GM19035 (cell line): Measurements from ENCODE around the gene GPRC5C.

Source experiments
- ATAC-seq: cut with Tn5 transposase; IDR thresholded peaks from one replicate; pipeline ENCODE4 v1.9.1; 2021; ENCODE audit not compliant: unreplicated experiment

Gene GPRC5C, protein sequence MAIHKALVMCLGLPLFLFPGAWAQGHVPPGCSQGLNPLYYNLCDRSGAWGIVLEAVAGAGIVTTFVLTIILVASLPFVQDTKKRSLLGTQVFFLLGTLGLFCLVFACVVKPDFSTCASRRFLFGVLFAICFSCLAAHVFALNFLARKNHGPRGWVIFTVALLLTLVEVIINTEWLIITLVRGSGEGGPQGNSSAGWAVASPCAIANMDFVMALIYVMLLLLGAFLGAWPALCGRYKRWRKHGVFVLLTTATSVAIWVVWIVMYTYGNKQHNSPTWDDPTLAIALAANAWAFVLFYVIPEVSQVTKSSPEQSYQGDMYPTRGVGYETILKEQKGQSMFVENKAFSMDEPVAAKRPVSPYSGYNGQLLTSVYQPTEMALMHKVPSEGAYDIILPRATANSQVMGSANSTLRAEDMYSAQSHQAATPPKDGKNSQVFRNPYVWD

DNA sequence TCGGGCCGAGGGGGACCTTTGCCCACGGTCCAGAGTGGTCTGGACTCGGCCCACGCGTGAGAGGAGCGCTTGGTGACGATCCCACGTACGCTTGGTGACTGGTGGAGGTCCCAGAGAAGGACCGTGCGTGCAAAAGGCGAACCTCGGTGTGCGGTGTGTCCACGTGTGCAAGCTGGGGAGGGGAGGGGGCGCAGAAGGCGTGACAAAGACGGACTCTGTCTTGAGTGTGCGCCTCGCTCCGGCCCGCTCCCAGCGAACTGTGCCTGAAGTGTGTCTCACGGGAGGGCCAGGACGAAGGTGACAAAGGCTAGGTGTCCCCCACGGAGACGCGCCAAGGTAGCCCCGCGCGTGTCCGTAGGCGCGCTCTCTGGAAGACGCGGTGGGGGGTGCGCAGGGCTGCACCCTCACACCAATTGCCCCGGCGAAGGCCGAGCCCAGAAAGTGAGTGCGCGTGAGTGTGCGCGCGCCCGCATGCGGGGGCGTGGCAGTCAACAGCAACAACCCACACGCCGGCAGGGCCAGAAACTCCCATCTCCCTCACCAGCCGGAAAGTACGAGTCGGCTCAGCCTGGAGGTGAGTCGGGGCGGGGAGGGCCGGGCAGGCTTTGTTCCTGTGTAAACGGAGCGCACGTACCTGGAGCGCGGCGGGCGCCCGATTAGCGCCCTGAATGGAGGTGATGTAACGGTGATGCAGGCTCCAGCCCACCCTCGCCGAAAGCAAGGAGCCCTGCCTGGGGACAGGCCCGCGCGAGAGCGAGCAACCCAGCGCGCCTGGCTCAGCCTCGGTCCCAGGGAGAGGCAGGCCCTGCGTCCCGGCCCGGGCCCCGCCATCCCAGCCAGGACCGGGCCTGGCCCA, at the start of gene GPRC5C:
Gene GPRC5C, plus strand, starts transcription at position 521 of the 856 bp plus-strand sequence. CDS start 7,689 bp downstream, outside the sequence.
- no peak for ATAC-seq

DNA sequence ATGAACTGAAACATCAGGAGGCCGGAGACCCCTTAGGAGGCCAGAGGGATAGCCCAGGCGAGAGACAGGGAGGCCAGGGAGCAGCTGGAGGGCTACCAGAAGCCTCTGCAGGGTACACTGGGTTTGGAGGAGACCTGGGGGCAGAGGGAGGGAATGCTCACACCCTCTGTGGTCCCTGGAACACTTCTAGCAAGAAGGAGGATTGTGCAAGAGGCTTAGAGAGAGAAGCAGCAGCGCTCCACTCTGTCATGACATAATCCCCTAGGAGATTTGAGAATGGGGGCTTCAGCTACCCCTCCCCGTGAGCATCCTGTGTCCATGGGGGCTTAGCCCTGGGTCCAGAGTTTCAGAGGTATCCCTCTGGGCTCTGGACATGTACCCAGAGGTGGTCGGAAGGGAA, 48.7 kb upstream of the GPRC5C start:
- no peak for ATAC-seq

DNA sequence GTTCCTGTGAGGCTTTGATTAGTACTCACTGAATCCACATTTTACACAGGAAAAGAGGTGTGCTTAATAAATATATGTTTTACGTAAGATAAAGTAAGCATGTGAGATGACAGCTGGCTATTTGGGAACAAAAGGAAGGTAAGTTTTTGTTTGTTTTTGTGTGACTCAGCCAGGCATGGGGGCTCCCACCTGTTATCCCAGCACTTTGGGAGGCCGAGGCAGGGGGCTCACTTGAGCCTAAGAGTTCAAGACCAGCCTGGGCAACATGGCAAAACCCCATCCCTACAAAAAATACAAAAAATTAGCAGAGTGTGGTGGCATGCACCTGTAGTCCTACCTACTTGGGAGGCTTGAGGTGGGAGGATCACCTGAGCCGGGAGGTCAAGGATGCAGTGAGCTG, 46.7 kb upstream of the GPRC5C start:
- no peak for ATAC-seq

DNA sequence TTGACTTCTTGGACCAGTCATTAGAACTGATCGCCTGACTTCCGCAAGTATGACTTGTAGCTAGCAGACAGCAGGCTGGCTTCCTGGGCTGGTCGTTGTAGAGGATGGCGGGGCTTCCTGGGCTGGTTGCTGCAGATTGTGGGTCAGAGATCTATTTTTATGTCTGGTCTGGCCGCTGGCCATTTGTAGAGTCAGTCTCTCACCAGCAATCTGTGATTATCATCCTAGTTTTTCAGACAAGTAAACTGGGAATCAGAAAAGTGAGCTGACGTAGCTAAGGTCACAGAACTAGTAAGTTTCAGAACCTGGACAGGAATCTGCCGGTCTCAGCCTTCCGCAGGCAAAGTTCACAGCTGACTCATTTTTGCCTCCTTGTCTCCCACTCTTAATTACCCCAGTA, 45.5 kb upstream of the GPRC5C start:
- no peak for ATAC-seq

DNA sequence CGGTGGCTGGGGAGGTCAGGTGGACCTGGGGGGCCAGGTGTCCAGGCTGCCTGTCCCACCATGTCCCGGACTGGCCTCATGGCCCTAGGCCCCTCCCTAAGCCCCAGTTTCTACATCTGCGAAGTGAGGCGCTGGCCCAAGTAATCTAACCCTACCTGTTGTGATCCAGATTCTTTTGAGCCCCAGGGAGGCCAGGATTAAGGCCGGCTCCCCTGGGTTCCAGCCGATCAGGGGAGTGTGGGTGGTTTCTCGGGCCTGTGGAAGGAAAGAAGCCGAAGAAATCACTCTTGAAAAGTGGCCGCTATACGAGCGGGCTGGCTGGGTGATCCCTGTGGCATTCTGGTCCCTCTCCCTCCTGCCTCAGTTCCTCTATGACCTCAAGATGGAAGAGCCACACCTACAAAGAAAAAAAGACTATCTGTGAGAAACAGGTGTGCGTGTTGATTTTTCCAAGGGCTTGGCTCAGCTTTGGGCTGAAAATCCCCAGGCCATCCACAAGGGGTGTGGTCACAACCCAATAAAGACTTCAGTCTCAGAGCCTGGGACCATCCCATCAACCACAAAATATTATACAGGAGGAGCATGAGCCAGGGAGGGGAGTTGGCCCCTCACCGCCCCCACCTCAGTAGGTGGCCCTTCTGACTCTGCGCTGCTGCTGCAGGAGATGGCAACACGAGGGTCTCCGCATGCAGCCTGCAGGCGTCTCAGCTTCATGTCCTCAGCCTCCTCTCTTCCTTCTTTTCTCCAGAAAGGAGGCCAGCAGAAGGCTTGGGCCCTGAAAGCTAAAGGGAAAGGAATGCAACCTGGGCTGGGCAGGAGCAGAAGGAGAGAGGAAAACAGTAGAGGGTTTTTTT, 44.3 kb upstream of the GPRC5C start:
- ATAC-seq = no peak

DNA sequence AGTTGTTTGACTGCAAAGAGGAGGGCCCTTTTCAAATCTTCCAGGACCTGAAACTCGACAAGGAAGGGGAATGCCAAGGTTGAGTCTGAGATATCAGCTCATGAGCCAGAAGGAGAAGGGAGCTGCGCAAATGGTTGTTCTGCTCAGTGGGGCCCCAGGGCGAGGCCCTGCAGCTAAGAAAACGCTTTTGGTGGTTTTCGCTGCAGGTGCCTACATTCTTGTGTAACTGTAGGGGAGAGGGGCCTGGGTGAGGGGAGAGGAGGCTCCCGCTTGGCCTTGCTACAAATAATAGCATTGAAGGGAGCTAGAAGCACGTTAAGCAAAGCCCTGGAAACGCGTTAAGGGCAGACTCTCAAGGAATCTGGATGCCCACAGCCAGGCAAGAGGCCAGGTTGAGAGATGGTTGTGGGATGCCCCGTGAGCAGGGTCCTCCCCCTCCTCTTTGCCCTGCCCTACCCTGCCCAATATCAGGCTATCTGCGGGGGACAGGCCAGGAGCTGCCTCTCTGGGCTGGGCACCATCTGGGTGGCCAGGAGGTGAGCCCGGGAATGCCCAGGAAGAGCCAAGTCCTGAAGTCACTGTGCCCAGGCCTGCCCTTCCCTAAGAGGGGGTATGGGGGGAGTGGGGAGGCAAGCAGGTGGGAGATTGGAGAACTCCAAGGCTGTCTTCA, 42.7 kb upstream of the GPRC5C start:
- no peak for ATAC-seq

DNA sequence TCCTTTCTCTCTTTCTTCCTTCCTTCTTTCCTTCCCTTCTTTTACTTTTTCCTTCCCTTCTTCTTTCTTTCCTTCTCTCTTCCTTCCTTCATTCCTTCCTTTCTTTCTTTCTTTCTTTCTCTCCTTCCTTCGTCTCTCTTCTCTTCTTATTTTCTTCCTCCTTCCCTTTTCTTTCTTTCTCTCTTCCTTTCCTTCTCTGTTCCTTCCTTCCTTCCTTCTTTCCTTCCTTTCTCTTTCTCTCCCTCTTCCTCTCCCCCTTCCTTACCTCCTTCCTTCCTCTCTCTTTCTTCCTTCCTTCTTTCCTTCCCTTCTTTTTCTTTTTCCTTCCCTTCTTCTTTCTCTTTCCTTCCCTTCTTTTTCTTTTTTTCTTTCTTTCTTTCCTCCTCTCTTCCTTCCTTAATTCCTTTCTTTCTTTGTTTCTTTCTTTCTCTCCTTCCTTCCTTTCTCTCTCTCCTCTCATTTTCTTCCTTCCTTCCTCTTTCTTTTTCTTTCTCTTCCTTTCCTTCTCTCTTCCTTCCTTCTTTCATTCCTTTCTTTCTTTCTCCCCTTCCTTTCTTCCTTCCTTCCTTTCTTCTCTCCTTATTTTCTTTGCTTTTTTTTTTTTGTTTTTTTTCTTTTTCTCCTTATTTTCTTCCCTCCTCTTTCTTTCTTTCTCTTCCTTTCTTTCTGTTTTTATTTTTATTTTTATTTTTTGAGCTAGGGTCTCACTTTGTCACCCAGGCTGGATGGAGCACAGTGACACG, 41.8 kb upstream of the GPRC5C start:
- ATAC-seq = no peak

DNA sequence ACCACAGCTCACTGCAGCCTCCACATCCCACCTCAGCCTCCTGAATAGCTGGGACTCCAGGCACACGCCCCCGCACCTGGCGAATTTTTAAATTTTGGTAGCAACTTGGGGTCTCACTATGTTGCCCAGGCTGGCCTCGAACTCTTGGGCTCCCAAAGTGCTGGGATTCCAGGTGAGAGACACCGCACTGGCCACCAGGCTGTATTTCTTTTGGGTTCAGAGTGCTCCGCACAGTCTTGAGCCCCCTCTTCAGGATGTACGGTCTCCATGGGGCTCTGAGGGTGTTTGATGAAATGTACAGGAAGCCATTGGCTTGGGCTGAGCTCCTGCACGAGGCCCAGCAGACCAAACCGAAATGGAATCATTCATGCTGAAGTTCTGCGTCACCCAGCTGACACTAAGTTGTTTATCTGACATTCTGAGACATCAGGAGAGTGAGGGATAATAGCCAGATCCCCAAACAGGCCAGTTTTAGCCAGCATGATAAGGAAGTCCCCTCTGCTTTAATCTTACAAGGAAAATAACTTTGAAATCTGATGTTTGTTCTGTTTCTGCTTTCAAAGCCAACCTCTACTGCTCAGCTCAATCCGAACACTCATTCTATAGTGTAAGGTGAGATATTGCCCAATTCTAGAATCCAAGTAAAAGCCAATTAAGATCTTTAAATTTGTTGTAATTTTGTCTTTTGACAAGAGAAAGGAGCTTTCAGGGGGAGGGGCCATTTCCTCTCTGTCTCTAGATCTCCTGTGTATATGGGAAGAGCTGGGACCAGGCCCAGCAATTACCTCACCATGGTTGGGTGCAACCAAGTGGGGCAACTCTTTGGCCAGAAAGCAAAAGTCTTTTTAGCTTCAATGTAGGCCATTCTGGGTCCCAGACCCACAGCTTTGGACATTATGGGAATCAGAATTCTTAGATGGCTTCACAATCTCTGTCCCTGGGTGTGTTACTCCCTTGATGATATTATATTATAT, 40.9 kb upstream of the GPRC5C start:
- no peak for ATAC-seq

DNA sequence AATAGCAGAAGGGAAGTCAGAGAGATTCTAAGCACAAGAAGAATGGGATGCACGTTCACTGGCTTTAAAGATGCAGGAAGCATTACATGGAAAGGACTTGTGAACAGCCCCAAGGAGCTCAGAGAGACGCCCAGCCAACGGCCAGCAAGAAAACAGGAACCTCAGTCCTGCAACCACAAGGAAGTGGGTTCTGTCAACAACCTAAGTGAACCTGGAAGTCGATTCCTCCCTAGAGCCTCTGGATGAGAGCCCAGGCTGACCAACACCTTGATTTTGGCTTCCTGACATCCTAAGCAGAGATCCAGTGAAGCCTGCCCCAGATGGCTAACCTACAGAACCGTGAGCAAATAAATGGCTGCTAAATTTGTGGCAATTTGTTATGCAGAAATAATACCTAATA, 40.1 kb upstream of the GPRC5C start:
- ATAC-seq = no peak

DNA sequence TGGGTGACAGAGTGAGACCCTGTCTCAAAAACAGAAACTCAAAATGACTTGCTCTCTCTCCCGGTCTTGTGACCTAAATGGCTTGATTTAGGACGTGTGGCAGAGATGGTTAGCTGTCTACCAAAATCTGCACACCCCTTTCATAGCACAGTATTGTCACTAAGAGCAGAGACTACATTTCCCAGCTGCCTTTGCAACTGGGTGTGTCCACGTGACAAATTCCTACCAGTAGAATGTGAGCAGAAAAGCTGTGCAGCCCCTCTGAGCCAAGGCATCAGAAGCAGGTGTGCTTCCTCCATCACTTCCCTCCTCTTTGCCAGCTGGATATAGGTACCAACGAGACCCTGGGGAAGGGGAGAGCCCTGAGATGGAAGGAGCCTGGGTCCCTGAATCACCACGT, 39.0 kb upstream of the GPRC5C start:
- no peak for ATAC-seq

DNA sequence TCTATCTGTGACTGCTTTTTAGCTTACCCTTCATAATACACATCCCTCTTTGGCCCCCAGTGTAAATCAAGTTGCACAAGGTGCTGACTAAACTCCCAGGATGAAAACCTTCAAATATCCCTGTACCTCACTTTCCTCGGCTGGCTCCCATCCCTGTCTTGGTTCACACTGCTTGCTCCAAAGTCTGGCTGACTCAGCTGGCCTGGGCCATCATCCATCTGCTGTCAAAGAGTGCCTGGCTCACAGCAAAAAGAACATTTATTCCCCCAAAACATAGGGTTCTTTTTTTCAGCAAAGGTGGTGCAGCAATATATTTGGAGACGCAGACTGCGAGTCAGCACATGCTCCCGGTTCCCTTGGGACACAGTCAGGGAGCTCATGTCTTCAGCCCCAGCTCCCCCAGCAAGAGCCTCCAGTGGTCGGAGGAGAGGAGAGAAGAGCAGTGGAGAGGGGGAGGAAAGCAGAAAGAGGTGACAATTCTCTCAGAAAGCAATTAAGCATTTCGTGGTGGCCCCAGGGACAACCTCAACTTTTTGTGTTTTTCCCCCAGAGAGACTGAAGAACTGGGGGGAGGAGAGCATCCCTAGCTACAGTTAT, 38.4 kb upstream of the GPRC5C start:
- ATAC-seq = no peak

DNA sequence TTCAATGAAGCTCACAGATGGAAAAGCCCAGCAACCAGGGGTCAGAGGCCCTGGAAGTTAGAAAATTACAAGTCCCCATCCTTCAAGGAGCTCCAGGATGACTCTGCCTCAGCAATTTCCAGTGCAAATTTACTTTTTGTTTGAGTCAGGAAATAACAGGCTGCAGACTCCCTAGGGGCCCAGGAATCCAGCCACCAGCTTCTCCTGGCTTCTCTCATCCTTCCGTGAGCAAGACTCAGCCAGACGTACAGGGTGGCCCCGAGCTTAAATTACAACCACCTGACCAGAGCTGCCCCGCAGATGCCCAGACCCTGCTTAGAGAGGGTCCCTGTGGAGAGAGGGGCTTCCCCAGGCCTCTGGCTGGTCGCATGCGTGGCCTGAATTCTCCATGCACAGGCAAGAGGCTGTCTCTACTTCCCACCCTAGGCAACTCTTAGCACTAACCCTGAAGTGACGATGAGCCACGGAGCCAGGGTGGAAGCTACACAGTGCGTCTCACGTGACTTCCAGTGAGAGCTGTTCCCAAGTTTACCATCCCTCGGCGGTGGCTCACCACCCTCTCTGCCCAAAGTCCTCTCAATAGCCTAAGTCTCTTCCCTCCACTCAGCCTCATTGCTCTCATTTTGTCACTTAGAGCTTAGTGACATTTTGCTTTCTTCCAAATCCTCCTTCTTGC, 37.5 kb upstream of the GPRC5C start:
- ATAC-seq = no peak

DNA sequence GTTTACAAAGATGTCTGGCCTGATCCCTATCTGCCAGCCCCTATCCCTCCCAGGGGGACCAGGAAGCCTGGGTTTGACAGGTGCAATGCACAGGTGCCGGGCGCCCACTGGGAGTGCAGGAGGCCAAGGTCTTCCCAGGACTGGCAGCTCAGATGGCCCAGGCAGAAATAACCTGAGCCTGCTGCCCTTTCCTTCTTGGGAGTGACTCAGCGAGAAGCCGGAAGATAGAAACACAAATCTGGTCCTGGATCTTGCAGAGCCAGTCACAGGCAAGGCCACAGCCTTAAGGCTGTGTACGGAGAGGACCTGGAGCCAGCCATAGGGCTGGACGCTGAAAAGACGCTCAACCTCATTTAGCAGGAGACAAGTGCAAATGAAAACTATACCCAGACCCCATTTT, 36.9 kb upstream of the GPRC5C start:
- ATAC-seq = no peak

DNA sequence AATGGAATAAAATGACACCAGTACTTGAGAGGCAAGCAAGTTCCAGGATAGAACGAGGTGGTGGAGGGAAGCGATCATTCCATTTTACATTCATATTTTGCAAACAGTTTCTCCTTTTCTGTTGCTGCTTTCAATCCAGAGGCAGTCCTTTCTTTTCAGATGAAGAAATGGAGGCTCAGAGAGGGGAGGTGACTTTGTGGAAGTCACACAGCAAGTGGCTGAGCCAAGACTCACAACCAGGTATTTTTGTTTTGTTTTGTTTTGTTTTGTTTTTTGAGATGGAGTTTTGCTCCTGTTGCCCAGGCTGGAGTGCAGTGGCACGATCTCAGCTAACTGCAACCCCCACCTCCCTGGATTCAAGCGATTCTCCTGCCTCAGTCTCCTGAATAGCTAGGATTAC, 35.3 kb upstream of the GPRC5C start:
- no peak for ATAC-seq

DNA sequence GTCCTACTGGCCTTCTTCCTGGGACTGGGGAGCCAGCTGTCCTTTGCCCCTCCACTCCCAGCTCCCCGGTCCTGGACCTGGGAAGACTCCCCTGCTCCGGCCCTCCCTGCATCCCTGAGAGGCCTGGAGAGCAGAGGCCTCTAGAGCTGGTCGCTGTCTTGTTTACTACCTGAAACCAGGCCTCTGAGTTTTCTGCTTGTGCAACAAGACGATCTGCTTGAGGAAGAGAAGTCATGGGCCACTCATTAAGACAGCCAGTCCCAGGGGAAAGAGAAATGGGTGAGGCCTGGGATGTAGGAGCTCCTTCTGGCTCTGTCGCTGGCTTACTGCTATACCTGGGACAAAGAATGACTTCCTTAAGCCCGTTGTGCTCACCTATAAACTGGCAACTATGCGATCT, 29.8 kb upstream of the GPRC5C start:
- ATAC-seq = no peak

DNA sequence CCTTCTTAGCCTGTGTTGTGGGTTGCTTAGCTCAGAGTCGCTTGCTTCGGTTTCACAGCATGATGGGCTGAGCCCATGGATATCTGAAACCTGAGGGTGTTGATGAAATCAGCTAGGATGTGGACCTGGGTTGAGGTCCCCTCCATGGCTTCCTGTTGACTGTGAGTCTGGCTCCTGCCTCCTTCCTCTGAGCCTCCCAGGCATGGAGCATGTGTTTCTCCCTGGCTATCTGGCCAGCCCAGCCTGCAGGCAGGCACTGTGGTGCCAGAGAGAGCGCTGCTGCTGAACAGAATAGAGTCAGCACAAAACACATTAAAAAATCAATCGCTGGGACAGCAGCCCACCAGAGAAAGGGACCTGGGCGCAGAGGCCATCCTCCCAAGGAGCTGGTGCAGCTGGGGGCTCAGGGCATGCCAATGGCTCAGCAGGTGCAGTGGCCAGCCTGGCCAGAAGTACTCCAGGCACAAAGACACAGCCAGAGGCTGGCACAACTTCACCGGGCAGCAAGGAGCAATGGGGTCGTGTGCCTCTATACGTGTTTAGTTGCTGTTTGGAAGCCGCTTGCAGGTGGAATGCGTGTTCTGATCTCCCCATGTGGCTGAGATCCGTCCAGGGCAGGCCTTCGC, 28.3 kb upstream of the GPRC5C start:
- ATAC-seq = no peak

DNA sequence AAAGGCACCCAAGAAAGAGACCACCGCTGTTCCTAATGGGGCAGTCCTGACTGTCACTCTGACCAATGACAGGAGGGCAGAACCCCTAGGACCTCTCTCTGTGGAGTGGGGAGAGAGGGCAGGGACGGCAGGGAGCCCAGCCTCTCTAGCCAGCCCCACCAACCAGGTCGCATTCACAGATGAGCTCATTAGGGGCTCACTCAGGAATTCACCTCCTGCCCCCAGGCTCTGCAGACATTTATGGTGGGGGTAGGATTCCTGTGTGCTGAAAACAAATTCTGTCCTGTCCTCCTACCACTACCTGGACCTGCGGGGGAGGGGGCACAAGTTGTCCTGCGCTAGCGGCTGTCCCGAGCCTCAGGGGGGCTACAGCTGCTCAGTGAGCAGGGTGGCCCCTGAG, 27.7 kb upstream of the GPRC5C start:
- ATAC-seq = no peak
